DOHH2 (cell line): ENCODE data around the gene PICALM.

Source experiments
- CTCF ChIP-seq: fragments of 200-600 bp; sonication (generic); IDR thresholded peaks from one replicate; pipeline ENCODE4 v1.5.1; 2014; ENCODE audit warnings: antibody characterized with exemption, mild to moderate bottlenecking, low read depth, low read length; ENCODE audit not compliant: poor library complexity, severe bottlenecking
- EZH2phosphoT487 ChIP-seq: fragments of 200-600 bp; sonication (generic); IDR thresholded peaks from 2 replicates; pipeline ENCODE4 v1.6.1; 2017; ENCODE audit warnings: borderline replicate concordance, mild to moderate bottlenecking, antibody characterized with exemption, low read length, moderate library complexity, mixed read lengths

GRCh38 chr11:86087256-86087655 is 18.4 kb upstream of the PICALM start:
- no peak for TF ChIP-seq CTCF
- no peak for TF ChIP-seq EZH2phosphoT487
